GM18873 (cell line): ENCODE results near the gene MRPL54.
"Not testable (repeated sequence)": the region's sequence is repeated elsewhere in the genome, so short reads cannot be mapped to it uniquely, and the experiment has no call there.

ENCODE experiments used
- ATAC-seq: cut with Tn5 transposase; IDR thresholded peaks from one replicate; pipeline ENCODE4 v1.9.1; 2021; ENCODE audit warnings: mild to moderate bottlenecking, moderate library complexity, moderate number of reproducible peaks; ENCODE audit not compliant: unreplicated experiment, low FRiP score

MRPL54 gene

DNA sequence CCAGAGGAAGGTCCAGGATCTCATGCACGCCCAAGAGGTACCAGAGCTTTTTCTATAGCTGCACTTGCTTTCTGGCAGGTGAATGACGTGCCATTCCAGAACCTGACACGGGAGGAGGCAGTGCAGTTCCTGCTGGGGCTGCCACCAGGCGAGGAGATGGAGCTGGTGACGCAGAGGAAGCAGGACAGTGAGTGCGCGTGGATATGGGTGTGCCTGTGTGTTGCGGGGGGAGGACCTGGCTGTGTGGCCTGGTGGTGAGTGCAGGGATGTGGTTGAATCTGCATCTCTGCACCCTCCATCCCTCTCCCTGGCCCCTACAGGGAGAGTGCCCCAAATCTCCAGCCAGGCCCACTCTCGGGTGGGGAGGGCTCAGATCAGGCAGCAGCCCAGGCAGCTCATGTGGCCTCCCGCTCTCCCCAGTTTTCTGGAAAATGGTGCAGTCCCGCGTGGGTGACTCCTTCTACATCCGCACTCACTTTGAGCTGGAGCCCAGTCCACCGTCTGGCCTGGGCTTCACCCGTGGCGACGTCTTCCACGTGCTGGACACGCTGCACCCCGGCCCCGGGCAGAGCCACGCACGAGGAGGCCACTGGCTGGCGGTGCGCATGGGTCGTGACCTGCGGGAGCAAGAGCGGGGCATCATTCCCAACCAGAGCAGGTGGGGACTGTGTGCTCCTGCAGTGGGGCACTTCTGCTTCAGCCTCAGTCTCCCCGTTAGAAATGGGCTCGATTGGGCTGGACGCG lies 23.8 kb upstream of the MRPL54 start:
- ATAC-seq = no peak

DNA sequence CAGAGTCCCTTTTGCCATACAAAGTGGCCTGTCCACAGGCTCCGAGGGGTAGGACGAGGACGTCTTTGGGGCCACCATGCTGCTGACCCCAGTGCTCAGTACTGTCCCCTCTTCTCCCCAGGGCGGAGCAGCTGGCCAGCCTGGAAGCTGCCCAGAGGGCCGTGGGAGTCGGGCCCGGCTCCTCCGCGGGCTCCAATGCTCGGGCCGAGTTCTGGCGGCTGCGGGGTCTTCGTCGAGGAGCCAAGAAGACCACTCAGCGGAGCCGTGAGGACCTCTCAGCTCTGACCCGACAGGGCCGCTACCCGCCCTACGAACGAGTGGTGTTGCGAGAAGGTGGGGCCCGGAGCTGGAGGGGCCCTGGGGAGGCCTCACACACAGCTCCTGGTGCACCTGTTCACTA lies 22.1 kb upstream of the MRPL54 start:
- no peak for ATAC-seq

DNA sequence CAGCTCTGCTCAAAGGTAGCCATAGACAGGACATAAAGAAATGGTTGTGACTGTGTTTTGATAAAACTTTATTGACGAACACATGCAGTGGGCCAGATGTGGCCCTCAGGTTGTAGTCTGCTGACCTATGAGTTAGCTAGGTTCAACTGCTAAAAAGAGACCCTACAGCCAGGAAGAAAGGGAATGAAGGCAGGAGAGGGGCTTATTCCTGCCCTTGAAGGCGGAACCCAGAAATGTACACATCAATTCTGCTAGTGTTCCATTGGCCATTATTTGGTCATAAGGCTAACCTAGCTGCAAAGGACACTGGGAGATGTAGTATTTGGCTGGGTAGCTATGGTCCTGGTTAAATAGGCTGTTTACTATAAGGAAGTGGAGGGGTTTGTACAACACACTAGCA lies 19.0 kb upstream of the MRPL54 start:
- ATAC-seq = no peak

DNA sequence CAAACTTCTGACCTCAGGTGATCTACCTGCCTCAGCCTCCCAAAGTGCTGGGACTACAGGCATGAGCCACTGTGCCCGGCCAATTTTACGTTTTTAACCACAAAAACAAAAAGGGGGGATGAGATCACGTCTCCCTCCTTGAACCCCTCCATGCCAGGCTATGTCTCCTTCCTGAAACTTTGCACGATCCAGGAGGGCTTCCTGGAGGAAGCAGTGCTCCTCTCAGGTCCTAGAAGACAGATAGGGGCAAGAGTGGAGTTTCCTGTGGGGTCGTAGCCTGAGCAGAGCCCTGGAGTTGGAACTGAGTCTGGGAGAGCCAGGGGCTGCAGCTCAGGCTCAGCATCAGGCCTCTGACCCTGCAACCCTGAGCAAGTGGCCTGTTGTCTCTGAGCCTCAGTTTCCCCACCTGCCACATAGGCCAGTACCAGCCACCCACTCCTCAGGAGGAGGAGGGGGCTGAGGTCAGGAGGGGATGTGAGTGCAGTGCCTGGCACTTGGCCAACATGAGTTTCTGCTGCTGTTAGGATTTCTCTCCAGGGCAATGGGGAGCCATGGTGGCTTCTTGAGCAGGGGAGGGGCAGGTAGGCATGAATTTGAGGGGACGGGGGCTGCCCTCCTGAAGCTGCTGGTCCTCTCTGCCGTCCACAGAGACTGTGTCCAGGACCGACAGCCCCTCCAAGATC lies 17.0 kb upstream of the MRPL54 start:
- ATAC-seq = no peak

DNA sequence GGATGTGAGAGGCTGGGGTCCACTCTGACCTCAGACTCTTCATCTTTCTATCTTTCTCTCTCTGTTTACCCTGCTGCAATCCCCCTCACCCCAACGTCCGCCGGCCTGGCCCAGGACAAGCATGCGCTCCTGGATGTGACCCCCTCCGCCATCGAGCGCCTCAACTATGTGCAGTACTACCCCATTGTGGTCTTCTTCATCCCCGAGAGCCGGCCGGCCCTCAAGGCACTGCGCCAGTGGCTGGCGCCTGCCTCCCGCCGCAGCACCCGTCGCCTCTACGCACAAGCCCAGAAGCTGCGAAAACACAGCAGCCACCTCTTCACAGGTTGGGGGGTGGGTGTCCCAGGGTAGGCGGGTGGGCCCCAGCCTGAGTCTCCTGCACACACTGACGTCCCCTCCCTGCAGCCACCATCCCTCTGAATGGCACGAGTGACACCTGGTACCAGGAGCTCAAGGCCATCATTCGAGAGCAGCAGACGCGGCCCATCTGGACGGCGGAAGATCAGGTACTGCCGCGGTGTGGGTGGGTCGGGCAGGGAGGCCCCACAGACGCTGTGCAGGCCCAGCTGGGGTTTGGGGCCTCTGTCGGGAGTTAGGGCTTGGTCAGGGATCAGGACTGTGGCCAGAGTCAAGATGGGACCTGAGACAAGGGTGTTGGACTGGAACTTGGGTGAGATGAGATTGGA lies 16.0 kb upstream of the MRPL54 start:
- no peak for ATAC-seq

DNA sequence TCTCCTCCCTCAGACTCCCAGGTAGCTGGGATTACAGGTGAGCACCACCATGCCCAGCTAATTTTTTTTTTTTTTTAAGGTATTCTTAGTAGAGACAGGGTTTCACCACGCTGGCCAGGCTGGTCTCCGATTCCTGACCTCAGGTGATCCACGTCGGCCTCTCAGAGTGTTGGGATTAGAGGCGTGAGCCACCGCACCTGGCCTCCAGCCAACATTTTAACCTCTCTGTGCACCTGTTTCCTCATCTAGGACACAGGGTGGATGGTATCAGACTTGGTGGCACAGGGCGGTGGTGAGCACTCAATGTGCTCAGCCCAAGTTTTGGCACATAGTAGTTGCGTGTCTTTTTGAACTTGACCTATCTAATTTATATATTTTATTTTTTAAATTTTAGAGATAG lies 13.5 kb upstream of the MRPL54 start:
- no peak for ATAC-seq

DNA sequence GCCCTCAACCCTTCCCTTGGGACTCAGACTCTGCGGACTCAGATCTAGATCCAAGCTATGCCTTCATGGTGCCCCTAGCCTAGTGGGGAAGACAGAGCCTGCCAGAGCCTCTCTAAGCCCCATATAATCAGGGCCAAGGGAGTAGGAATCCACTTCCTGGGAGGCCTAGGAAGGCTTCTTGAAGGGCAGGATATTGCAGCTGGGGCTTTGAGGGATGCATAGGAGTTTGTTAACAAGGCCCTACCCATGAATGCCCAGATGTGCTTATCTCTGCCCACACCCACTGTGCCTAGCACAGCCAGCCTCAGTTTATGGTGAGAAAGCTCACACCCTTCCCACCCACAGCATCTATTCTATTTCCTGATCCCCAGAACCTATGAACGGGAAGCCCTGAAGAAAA lies 12.3 kb upstream of the MRPL54 start:
- no peak for ATAC-seq

DNA sequence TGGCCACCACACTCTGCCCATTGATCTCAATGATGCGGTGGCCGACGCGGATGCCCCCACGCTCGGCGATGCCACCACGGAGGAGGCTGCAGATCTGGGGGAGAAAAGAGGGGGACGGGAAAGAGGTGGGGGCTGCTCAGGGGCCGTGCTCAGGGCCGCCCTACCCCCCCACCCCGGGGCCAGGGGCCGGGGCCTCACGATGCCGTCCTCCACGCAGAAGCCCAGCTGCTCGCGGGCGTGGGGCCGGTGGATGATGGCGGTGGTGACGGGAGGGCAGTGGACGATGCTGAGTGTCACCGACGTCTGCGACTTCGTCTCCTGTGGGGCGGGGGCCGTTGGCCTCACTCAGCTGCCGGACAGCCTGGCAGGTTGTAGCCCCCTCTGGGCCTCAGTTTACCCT lies 11.2 kb upstream of the MRPL54 start:
- no peak for ATAC-seq

DNA sequence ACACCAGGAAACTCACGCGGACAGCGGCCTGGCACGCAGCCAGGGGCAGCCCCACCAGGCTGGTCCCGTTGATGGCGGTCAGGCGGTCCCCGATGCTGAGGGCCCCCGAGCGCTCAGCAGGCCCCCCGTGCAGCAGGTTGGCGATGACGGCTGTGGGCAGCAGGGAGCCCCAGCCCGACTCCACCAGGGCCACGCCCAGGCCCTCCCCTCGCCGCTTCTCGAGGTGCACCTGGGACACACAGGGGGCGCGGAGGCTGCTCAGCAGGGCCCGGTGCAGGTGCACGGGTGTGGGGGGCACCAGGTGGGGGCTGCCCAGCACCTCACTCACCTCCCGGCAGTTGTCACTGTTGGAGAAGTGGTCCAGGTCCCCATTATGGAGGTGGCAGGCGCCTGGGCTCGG lies 10.0 kb upstream of the MRPL54 start:
- no peak for ATAC-seq

DNA sequence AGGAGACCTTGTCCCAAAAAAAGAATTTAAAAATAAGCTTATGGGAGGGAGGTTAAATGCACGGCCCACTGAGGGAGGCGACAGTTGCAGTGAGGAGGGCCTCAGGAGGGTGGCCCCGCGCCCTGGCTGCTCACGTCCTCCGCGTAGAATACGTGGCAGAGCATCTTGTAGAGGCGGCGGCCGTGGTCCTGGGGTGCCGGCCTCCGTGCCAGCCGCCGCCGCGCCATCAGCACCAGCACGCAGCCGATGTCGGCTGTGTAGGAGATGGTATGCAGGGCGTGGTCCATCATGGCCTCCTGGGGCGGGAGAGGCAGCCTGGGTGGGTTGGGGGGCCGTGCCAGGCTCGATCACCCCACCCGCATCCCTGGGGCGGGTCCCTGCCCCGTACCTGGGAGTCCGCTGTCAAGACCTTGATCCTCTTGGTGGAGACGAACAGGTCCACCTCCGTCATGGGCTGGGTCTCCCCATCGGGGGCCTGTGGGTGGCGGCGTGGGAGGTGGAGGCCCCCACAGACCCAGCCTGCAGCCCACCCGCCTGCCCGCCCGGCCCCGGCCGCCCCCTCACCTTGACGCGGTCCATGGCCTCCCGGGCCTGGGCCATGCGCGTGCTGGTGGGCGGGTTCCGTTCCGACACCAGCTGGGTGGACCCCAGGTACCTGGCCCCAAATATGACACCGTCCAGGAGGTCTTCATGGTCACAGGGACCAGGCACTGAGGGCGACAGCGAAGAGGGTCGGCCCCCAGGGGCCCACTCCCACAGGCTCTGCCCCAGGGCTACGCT lies 8.7 kb upstream of the MRPL54 start:
- ATAC-seq = no peak

DNA sequence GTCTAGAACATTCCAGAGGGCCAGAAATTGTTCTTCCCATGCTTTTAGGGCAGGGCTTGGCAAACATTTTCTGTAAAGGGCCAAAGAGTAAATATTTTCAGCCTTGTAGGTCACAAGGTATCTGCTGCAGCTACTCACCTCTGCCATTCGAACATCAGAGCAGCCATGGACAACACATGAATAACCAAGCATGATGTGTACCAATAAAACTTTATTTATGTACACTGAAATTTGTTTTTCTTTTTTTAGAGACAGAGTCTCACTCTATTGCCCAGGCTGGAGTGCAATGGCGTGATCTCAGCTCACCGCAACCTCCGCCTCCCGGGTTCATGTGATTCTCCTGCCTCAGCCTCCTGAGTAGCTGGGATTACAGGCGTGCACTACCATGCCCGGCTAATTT lies 4.8 kb upstream of the MRPL54 start:
- not testable (repeated sequence) for ATAC-seq

DNA sequence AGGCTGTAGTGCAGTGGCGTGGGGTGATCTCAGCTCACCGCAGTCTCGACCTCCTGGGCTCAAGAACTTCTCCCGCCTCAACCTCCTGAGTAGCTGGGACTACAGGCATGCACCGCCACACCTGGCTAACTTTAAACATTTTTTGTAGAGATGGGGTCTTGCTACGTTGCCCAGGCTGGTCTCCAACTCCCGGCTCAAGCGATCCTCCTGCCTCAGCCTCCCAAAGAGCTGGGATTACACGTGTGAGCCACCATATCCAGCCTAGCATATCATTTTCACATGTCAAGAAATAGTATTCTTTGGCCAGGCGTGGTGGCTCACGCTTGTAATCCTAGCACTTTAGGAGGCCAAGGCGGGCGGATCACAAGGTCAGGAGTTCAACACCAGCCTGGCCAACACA lies 4.2 kb upstream of the MRPL54 start:
- not testable (repeated sequence) for ATAC-seq

DNA sequence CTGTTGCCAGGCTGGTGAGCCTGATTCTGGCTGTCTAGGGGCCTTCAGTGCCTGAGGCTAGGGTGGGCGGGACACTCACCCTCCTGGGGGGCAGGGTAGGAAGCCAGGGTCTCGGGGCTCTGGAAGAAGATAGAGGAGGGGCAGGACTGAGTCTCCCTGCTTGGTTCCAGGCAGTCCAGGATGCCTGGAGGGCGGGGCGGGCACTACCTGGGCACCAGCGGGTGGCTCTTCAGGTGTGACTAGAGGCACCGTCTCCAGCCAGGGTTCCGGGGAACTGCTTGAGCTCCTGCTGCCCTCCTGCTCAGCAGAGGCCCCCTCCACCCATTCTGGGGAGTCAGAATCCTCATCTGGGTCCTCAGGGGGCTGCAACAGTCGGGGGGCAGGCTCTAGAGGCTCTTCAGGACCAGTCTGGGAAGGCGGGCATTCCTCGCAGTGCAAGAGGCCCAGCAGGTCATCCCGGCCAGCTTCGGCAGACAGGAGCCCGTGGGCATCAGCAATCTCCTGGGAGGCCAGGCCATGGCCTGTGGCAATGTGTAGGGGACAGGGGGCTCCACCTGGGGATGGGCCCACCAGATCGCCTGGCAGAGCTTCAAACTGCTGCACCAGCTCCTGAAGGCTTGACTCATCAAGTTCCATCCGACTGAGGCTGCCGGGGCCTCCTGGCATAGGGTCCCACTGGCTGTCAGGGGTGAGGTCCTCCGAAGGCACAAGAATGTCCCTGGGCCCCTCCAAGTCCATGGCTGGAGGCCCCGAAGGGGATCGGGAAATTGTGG lies 2.8 kb upstream of the MRPL54 start:
- ATAC-seq = no peak

DNA sequence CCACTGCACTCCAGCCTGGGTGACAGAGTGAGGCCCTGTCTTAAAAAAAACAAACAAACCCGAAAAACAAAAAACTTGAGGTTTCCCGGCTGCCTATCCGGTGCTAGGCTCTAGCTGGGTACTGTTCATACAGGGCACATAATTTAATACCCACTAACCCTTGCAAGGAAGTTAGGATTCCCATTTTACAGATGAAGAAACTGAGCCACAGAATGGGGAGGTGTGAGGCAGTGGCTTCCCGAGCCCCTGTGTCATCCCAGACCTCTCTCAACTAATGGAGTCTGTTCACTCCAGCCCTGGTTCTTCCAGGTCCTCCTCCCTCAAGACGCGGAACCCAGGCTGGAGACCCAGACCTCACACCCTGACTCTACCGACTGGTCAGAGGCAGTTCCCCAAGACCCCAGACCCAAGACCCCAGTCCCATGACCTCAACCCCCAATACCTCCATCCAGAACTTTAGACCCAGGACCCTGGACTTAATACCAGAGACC lies 1.6 kb upstream of the MRPL54 start:
- no peak for ATAC-seq

DNA sequence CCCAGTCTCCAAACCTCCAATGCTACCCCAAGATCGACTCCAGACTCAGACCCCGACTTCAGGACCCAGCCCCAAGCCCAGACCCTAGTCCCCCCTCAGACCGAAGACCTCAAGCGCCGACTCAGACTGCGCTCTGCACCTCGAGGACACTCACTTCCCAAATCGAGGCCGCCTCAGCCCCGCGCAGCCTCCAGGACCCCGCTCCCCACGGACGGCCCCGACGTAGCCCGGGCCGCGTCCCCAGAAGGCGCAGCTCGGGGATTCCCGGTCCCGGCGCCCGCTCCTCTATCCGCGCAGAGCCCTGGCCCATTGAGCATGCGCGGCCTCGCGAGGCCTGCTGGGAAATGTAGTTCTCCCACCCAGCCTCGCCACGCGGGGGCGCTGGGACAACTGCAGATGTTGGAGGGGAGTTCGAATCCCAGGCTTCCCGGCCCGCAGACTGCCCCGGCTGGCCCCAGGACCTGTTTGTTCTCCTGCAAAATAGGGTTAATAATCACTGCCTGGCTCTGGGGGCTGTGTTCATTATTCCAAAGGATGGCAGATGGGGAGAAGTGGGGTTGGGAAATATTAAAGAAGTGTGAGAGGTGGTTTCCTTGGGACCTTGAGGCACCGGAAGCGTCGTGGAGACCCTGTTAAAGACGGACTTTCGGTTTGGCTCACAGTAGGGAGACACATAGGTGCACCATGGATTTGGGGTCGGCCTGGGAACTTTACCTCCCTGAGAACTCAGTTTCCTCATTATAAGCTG lies 926 bp upstream of the MRPL54 start, which contains the start of gene APBA3:
Gene APBA3 (minus strand): TSS at position 311 of the 748 bp plus-strand sequence. CDS start 1,428 bp downstream, outside the sequence.
- peak; percentile 34 for ATAC-seq

DNA sequence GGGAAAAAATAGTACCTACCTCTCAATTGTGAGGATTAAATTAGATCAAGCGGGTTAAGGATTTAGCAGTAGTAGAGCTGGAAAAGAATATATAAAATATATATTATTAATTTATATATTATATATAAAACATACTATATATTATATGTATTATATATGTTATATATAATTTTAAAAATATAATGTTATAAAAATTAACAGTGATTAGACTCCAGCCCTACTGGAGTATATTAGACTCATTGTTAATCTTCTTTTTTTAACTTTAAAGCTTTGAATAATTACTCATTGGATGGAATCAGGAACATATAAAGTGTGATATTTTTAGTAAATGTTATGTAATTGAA lies 380 bp upstream of the MRPL54 start:
- no peak for ATAC-seq

DNA sequence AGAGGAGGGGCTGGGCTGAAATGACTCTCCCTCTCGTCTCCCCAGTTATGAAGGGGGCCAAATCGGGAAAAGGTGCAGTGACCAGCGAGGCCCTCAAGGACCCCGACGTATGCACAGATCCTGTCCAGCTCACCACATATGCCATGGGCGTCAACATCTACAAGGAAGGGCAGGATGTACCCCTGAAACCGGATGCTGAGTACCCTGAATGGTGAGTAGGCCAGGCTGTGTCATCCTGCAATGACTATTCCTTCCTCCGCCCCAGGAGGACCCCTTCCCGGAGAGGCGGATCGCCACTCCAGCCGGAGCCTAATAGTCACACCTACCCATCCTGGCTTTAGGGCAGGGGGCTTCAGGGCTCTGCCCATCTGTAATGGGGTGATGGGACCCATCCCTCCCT lies 2.6 kb downstream of the MRPL54 start:
- no peak for ATAC-seq

DNA sequence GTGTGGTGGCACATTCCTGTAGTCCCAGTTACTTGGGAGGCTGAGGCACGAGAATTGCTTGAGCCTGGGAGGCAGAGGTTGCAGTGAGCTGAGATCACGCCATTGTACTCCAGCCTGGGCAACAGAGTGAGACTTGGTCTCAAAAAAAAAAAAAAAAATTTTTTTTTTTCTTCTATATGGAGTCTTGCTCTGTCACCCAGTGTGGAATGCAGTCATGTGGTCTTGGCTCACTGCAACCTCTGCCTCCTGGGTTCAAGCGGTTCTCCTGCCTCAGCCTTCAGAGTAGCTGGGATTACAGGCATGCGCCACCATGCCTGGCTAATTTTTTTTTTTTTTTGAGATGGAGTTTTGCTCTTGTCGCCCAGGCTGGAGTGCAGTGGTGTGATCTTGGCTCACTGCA lies 3.3 kb downstream of the MRPL54 start:
- not testable (repeated sequence) for ATAC-seq

DNA sequence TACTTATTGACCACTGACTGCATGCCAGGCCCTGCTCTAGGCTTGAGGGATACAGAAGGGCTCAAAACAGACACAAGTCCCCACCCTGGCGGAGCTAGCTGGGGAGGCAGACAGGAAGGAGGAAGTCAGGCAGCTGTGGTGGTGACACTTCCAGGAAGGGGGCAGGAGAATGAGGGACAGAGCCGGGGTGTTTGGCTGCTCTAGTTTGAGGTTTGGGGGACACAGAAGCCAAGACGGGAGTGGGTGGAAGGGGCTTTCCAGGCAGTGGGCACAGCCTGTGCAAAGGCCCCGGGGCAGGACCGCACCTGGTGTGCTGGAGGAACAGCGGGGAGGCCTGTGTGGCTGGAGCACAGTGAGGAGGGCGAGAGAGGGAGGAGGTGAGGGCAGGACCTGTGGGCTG lies 4.0 kb downstream of the MRPL54 start:
- ATAC-seq = no peak
